SJSA1 (cell line): ENCODE results near the gene LARP1B. TPM values are rescaled to one million over a fixed set of nuclear protein-coding genes. Genes with fewer than 3 reads are reported as not detected.
"Not testable (repeated sequence)": the region's sequence is repeated elsewhere in the genome, so short reads cannot be mapped to it uniquely, and the experiment has no call there.

ENCODE experiments used
- DNase-seq, 2 experiments: peaks; one replicate each; pipeline ENCODE4 v3.0.0-alpha.2; 2015 to 2020; ENCODE audit warnings: low spot score in 2 of 2, low read depth in 1 of 2
- H3K27ac ChIP-seq: fragments of 250-450 bp; sonication (Bioruptor Pico); 2 replicates; pipeline ENCODE4 v1.5.1; 2020; ENCODE audit warnings: mild to moderate bottlenecking, moderate library complexity
- H3K27me3 ChIP-seq: fragments of 250-450 bp; sonication (Bioruptor Pico); replicated peaks from 2 replicates; pipeline ENCODE4 v1.5.1; 2020; ENCODE audit warnings: mild to moderate bottlenecking, moderate library complexity
- H3K36me3 ChIP-seq: fragments of 250-450 bp; sonication (Bioruptor Pico); 2 replicates; pipeline ENCODE4 v1.5.1; 2020; ENCODE audit warnings: mild to moderate bottlenecking
- H3K4me1 ChIP-seq: fragments of 250-450 bp; sonication (Bioruptor Pico); replicated peaks from 2 replicates; pipeline ENCODE4 v1.6.1; 2021; ENCODE audit warnings: mild to moderate bottlenecking
- H3K4me3 ChIP-seq: fragments of 250-450 bp; sonication (Bioruptor Pico); 2 replicates; pipeline ENCODE4 v1.5.1; 2020; ENCODE audit warnings: mild to moderate bottlenecking
- H3K9me3 ChIP-seq: fragments of 250-450 bp; sonication (Bioruptor Pico); replicated peaks from 2 replicates; pipeline ENCODE4 v1.5.1; 2020; ENCODE audit warnings: mild to moderate bottlenecking
- total RNA-seq: library from RNA; depleted of rRNA; stranded (reverse); fragments of >200 nt; shearing (Covaris generic); gene quantifications from 2 replicates; pipeline ENCODE4 v1.2.3, GENCODE V29; 2014

LARP1B gene
- total RNA-seq, 1 experiment from 2014 or later: 42.5 TPM

GRCh38 chr4:128061566-128062536 lies 739 bp downstream of the LARP1B start:
- Histone ChIP-seq H3K27me3 (no peaks in the 10 kb centered on the region), H3K27ac (peak overlapping the region; percentile 93), H3K36me3 (peaks cover 12% of the 10 kb centered on the region), H3K4me3 (peak overlapping the region; percentile 93), H3K4me1 (no peaks in the 10 kb centered on the region; the same call in none of the 2 replicates), H3K9me3 (no peaks in the 10 kb centered on the region)
- peak; percentile 46 to 66 for DNase-seq

GRCh38 chr4:128066453-128066820 lies 5.3 kb downstream of the LARP1B start:
- not testable (repeated sequence) for H3K4me3 ChIP-seq, H3K27me3 ChIP-seq, H3K36me3 ChIP-seq, H3K27ac ChIP-seq, H3K9me3 ChIP-seq, H3K4me1 ChIP-seq, DNase-seq

DNA sequence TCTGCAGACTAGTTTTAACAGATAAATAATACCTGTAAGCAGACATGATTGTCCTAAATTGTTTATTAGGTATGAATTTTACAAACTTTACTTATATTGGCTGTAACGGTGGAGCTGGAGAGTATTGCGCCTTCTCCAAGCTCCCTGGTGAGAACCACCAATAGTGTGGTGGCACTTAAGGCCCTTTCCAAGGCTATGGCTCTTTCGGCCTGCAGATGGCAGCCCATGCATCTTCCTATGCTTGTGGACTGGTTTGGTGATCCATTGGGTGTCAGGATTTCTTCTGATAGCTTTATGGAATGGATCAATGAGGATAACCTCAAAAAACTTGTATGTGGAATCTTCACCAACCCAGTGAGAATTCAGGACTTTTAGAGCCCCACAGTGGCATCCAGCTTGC lies 7.8 kb downstream of the LARP1B start:
- DNase-seq: no peak
- Histone ChIP-seq H3K27me3 (no peaks in the 10 kb centered on the region), H3K27ac (no peak overlapping the region), H3K4me1 (no peaks in the 10 kb centered on the region), H3K4me3 (no peak overlapping the region), H3K36me3 (no peaks in the 10 kb centered on the region; the same call in 1 of the 2 replicates), H3K9me3 (no peaks in the 10 kb centered on the region)

- Histone ChIP-seq H3K36me3 (peaks cover 37% of the 10 kb centered on the region), H3K4me1 (no peaks in the 10 kb centered on the region), H3K27me3 (no peaks in the 10 kb centered on the region), H3K4me3 (no peak overlapping the region), H3K9me3 (no peaks in the 10 kb centered on the region), H3K27ac (no peak overlapping the region)
- no peak for DNase-seq
Observed at GRCh38 chr4:128076464-128076863, 15.4 kb downstream of the LARP1B start.

DNA sequence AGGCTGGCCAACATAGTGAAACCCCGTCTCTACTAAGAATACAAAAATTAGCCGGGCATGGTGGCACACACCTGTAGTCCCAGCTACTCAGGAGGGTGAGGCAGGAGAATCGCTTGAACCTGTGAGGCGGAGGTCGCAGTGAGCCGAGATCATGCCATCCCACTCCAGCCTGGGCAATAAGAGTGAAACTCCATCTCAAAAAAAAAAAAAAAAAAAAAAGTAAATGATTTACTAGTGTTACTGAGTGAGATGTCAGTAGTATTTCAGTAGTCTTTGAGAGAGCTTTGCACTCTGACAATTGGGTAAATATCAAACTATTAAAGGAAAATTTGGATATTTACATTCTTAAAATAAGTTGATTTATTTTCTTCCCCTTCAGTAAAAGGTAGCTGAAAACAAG lies 34.2 kb downstream of the LARP1B start:
- not testable (repeated sequence) for H3K4me1 ChIP-seq, H3K27ac ChIP-seq, H3K4me3 ChIP-seq, DNase-seq, H3K27me3 ChIP-seq, H3K9me3 ChIP-seq
- peaks cover 41% of the 10 kb centered on the region for H3K36me3 ChIP-seq

GRCh38 chr4:128107766-128108165 lies 46.7 kb downstream of the LARP1B start:
- no peaks in the 10 kb centered on the region for H3K9me3 ChIP-seq
- no peak overlapping the region for H3K27ac ChIP-seq
- H3K4me1 ChIP-seq: no peaks in the 10 kb centered on the region
- peaks cover 28% of the 10 kb centered on the region for H3K36me3 ChIP-seq
- H3K4me3 ChIP-seq: no peak overlapping the region
- H3K27me3 ChIP-seq: no peaks in the 10 kb centered on the region
- DNase-seq: no peak

DNA sequence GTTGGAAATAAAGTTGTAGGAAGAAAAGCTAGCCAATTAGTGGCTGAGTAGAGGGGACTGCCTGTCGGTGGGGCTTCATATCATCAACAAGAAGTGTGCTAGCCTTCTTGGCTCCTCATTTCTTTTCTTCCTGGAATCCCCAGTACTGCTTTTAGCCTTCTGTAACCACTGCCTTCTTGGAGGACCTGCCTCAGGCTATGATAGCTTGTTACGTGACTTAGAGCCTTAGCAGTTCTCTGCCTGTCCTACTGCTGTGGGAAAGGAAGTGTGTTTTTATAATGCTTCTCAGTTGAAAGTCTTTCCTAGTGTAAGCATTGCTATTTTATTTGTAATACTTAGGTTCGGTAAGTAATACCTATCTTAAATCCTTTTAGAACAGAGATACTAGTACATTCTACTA lies 61.9 kb downstream of the LARP1B start:
- Histone ChIP-seq H3K27ac (no peak overlapping the region), H3K4me3 (no peak overlapping the region), H3K9me3 (no peaks in the 10 kb centered on the region), H3K36me3 (peaks cover 11% of the 10 kb centered on the region), H3K4me1 (no peaks in the 10 kb centered on the region), H3K27me3 (no peaks in the 10 kb centered on the region)
- no peak for DNase-seq

GRCh38 chr4:128130621-128131020 lies 69.5 kb downstream of the LARP1B start:
- peak in 1 of 2 experiments; percentile 57 for DNase-seq
- H3K9me3 ChIP-seq: no peaks in the 10 kb centered on the region
- no peak overlapping the region for H3K4me3 ChIP-seq
- H3K4me1 ChIP-seq: peaks cover 14% of the 10 kb centered on the region
- no peaks in the 10 kb centered on the region for H3K36me3 ChIP-seq
- H3K27ac ChIP-seq: peak overlapping the region; percentile 19
- H3K27me3 ChIP-seq: no peaks in the 10 kb centered on the region

GRCh38 chr4:128134925-128135324 lies 73.8 kb downstream of the LARP1B start:
- DNase-seq: no peak
- H3K4me1 ChIP-seq: peaks cover 13% of the 10 kb centered on the region

DNA sequence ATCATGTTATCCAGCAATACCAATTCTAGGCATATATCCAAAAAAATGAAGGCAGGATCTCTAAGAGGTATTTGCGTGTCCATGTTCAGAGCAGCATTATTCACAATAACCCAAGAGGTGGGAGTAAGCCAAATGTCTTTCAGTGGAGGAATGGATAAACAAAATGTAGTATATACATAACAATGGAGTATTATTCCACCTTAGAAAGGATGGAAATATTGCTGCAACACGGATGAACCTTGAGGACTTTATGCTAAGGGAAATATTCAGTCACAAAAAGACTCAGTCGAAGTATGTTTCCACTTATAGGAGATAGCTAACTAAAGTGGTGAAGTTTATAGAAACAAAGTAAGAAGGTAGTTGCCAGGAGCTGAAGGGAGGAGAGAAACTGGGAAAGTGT lies 74.3 kb downstream of the LARP1B start:
- H3K27ac ChIP-seq: no peak overlapping the region
- no peak overlapping the region for H3K4me3 ChIP-seq
- H3K9me3 ChIP-seq: no peaks in the 10 kb centered on the region
- no peak for DNase-seq
- no peaks in the 10 kb centered on the region for H3K36me3 ChIP-seq
- peaks cover 8% of the 10 kb centered on the region for H3K4me1 ChIP-seq
- H3K27me3 ChIP-seq: no peaks in the 10 kb centered on the region

More at GRCh38 chr4:128134925-128135324, 73.8 kb downstream of the LARP1B start:
- H3K27ac ChIP-seq: no peak overlapping the region
- no peaks in the 10 kb centered on the region for H3K36me3 ChIP-seq
- H3K27me3 ChIP-seq: no peaks in the 10 kb centered on the region
- H3K4me3 ChIP-seq: no peak overlapping the region
- H3K9me3 ChIP-seq: no peaks in the 10 kb centered on the region

- H3K27ac ChIP-seq: no peak overlapping the region
- no peak overlapping the region for H3K4me3 ChIP-seq
- DNase-seq: peak in 1 of 2 experiments; percentile 12
- H3K9me3 ChIP-seq: no peaks in the 10 kb centered on the region
- H3K4me1 ChIP-seq: 0 out of 2 replicates have a peak, but pooled peaks cover 8% of the 10 kb centered on the region
- no peaks in the 10 kb centered on the region for H3K36me3 ChIP-seq
- no peaks in the 10 kb centered on the region for H3K27me3 ChIP-seq
Observed at GRCh38 chr4:128141866-128142265, 80.8 kb downstream of the LARP1B start.

- H3K27ac ChIP-seq: no peak overlapping the region
- no peaks in the 10 kb centered on the region for H3K9me3 ChIP-seq
- H3K27me3 ChIP-seq: no peaks in the 10 kb centered on the region
- 0 out of 2 replicates have a peak, but pooled peaks cover 8% of the 10 kb centered on the region for H3K4me1 ChIP-seq
- H3K36me3 ChIP-seq: no peaks in the 10 kb centered on the region
- H3K4me3 ChIP-seq: no peak overlapping the region
- no peak for DNase-seq
Observed at GRCh38 chr4:128145727-128146126, 84.6 kb downstream of the LARP1B start.

DNA sequence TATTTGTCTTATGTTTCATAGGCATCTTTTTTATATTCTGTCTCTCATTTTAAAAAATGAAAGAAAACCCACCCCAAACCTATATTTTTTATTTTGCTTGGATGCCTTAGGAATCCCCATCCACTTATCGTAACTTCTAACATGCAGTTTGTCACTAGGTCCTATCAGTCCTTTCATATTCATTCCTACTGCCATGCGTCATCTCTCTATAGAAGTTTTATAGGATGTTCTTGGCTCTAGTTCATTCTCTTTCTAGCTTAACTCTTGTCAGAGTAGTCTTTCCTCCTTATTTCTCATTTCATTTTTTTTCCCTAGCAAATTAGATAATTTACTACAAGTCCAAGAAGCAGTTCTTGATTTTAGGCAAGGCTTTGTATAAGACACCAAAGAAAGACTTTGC lies 92.7 kb downstream of the LARP1B start:
- H3K4me3 ChIP-seq: no peak overlapping the region
- no peak for DNase-seq
- no peaks in the 10 kb centered on the region for H3K9me3 ChIP-seq
- H3K36me3 ChIP-seq: no peaks in the 10 kb centered on the region
- H3K4me1 ChIP-seq: no peaks in the 10 kb centered on the region
- H3K27ac ChIP-seq: no peak overlapping the region
- no peaks in the 10 kb centered on the region for H3K27me3 ChIP-seq

DNA sequence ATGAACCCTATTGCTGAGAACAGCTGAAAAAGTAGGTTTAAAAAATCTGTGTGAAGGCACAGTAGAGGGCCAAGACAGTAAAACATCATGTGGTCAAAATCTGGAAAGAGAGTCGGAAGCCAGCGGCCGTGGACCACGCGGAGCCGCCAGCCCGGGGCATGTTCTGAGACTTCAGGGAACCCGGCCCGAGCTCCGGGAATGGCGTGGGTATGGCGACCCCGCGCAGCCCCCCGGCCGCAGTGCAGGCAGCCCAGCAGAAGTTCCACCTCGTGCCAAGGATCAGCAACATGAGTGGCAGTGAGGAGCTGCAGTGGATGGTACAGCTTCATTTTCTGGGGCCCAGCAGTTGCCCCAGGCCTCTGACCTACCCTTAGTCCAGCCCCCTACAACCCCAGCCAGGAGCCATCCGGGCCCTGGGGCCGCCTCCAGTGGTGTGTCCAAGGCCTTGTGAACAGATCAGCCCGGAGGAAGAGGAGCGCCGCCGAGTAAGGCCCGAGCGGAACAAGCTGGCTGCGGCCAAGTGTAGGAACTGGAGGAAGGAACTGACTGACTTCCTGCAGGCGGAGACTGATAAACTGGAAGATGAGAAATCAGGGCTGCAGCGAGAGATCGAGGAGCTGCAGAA lies 94.2 kb downstream of the LARP1B start:
- H3K4me1 ChIP-seq: peaks cover 11% of the 10 kb centered on the region
- no peak overlapping the region for H3K4me3 ChIP-seq
- no peak for DNase-seq
- H3K27ac ChIP-seq: no peak overlapping the region
- H3K9me3 ChIP-seq: no peaks in the 10 kb centered on the region
- no peaks in the 10 kb centered on the region for H3K27me3 ChIP-seq
- no peaks in the 10 kb centered on the region for H3K36me3 ChIP-seq
